HL-60 (cell line): ENCODE data around the gene CALU.

ENCODE experiments used
- DNase-seq, 2 experiments: peaks; one replicate each; pipeline ENCODE4 v3.0.0-alpha.2; 2010 to 2020; ENCODE audit warnings: low read depth in 1 of 2, low spot score in 1 of 2
- H3K27ac ChIP-seq: fragments of 250-450 bp; sonication (Bioruptor Pico); replicated peaks from 2 replicates; pipeline ENCODE4 v1.5.1; 2020; ENCODE audit warnings: mild to moderate bottlenecking, moderate library complexity
- H3K27me3 ChIP-seq: fragments of 250-450 bp; sonication (Bioruptor Pico); 2 replicates; pipeline ENCODE4 v1.5.1; 2021; ENCODE audit warnings: mild to moderate bottlenecking, moderate library complexity; ENCODE audit not compliant: insufficient read depth, poor library complexity, severe bottlenecking
- H3K4me3 ChIP-seq: replicated peaks from 2 replicates; pipeline ENCODE4 v1.5.1; 2011; ENCODE audit warnings: mild to moderate bottlenecking, control low read depth, low read length; ENCODE audit not compliant: insufficient read depth
- GABPA ChIP-seq: IDR thresholded peaks from 2 replicates; pipeline ENCODE4 v1.6.1; 2012; ENCODE audit warnings: low read depth
- POLR2AphosphoS5 ChIP-seq: IDR thresholded peaks from 2 replicates; pipeline ENCODE4 v1.6.1; 2012; ENCODE audit warnings: low read depth
- SPI1 ChIP-seq: IDR thresholded peaks from 2 replicates; pipeline ENCODE4 v1.6.1; 2012; ENCODE audit warnings: low read depth, mild to moderate bottlenecking, borderline replicate concordance
- TF ChIP-seq, protein P1 (sequence below): IDR thresholded peaks from 2 replicates; pipeline ENCODE4 v1.6.1; 2012; ENCODE audit warnings: low read depth; ENCODE audit not compliant: insufficient replicate concordance
- TF ChIP-seq, protein P2 (sequence below): IDR thresholded peaks from one replicate; pipeline ENCODE4 v1.5.1; 2011; ENCODE audit warnings: low read length, control low read depth, inconsistent platforms; ENCODE audit not compliant: insufficient read depth

The CALU gene

DNA sequence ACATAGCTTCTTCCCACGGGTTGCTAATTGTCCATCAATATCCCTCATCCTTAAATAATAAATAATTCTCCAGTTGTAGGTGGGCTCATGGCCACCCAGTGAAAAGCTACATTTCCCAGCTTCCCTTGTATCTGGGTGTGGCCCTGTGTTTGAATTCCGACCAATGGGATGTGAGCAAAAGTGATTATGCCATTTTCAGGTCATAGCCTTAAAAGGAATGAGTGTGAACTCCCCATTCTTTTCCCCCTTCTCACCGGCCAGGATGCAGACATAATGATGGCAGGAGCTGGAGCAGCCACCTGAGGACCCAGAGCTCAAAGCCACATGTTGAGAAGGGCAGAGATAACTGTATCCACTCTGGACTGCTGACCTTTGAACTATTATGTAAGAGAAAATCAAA is 30.3 kb upstream of the CALU start:
- no peak overlapping the region for H3K4me3 ChIP-seq
- no peak for DNase-seq
- H3K27me3 ChIP-seq = no peaks in the 10 kb centered on the region
- TF ChIP-seq SPI1 = no peak
- TF ChIP-seq, protein P1, sequence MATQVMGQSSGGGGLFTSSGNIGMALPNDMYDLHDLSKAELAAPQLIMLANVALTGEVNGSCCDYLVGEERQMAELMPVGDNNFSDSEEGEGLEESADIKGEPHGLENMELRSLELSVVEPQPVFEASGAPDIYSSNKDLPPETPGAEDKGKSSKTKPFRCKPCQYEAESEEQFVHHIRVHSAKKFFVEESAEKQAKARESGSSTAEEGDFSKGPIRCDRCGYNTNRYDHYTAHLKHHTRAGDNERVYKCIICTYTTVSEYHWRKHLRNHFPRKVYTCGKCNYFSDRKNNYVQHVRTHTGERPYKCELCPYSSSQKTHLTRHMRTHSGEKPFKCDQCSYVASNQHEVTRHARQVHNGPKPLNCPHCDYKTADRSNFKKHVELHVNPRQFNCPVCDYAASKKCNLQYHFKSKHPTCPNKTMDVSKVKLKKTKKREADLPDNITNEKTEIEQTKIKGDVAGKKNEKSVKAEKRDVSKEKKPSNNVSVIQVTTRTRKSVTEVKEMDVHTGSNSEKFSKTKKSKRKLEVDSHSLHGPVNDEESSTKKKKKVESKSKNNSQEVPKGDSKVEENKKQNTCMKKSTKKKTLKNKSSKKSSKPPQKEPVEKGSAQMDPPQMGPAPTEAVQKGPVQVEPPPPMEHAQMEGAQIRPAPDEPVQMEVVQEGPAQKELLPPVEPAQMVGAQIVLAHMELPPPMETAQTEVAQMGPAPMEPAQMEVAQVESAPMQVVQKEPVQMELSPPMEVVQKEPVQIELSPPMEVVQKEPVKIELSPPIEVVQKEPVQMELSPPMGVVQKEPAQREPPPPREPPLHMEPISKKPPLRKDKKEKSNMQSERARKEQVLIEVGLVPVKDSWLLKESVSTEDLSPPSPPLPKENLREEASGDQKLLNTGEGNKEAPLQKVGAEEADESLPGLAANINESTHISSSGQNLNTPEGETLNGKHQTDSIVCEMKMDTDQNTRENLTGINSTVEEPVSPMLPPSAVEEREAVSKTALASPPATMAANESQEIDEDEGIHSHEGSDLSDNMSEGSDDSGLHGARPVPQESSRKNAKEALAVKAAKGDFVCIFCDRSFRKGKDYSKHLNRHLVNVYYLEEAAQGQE = no peak
- no peak for TF ChIP-seq GABPA
- no peak for TF ChIP-seq POLR2AphosphoS5
- TF ChIP-seq, protein P2, sequence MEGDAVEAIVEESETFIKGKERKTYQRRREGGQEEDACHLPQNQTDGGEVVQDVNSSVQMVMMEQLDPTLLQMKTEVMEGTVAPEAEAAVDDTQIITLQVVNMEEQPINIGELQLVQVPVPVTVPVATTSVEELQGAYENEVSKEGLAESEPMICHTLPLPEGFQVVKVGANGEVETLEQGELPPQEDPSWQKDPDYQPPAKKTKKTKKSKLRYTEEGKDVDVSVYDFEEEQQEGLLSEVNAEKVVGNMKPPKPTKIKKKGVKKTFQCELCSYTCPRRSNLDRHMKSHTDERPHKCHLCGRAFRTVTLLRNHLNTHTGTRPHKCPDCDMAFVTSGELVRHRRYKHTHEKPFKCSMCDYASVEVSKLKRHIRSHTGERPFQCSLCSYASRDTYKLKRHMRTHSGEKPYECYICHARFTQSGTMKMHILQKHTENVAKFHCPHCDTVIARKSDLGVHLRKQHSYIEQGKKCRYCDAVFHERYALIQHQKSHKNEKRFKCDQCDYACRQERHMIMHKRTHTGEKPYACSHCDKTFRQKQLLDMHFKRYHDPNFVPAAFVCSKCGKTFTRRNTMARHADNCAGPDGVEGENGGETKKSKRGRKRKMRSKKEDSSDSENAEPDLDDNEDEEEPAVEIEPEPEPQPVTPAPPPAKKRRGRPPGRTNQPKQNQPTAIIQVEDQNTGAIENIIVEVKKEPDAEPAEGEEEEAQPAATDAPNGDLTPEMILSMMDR = no peak
- no peak overlapping the region for H3K27ac ChIP-seq

DNA sequence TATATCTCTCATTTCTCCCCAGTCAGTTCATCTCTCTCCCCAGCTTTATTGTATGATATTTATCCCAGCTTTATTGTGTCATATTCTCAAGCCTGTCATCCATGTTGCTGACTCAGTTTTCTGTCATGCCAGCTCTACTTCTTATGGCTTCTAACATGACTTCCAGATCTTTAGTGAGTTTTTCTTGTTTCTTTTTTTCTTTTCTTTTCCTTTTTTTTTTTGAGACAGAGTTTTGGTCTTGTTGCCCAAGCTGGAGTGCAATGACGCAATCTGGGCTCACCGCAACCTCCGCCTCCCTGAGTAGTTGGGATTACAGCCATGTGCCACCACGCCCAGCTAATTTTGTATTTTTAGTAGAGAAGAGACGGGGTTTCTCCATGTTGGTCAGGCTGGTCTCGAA is 28.7 kb upstream of the CALU start:
- Histone ChIP-seq H3K27ac (0 out of 2 replicates have a peak overlapping the region, but pooled peaks have one; percentile 11), H3K4me3 (no peak overlapping the region), H3K27me3 (no peaks in the 10 kb centered on the region)
- DNase-seq = peak; percentile 77 to 88
- no peak for TF ChIP-seq GABPA

DNA sequence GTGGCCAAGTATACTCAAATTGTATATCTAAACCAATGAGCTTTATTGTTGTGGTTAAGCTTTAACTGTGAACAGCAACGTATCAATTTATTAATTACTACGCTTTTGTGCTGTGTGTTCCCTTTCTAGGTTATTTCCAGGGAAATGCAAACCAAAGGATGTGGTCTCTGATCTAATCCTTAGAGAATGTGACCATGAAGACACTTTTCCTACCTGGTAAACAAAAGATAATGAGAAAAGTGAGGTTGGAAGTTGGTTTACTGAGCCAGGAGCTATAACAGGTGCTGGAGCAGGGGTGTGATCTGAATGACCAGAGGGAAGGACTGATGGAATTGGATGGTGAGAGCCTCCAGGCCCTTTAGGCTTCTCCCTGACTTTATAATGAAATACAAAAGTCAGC is 25.4 kb upstream of the CALU start:
- TF ChIP-seq, protein P1 = no peak
- TF ChIP-seq, protein P2 = no peak
- TF ChIP-seq GABPA (no peak), SPI1 (no peak), POLR2AphosphoS5 (no peak)
- DNase-seq = no peak
- Histone ChIP-seq H3K4me3 (no peak overlapping the region), H3K27ac (no peak overlapping the region), H3K27me3 (no peaks in the 10 kb centered on the region)

DNA sequence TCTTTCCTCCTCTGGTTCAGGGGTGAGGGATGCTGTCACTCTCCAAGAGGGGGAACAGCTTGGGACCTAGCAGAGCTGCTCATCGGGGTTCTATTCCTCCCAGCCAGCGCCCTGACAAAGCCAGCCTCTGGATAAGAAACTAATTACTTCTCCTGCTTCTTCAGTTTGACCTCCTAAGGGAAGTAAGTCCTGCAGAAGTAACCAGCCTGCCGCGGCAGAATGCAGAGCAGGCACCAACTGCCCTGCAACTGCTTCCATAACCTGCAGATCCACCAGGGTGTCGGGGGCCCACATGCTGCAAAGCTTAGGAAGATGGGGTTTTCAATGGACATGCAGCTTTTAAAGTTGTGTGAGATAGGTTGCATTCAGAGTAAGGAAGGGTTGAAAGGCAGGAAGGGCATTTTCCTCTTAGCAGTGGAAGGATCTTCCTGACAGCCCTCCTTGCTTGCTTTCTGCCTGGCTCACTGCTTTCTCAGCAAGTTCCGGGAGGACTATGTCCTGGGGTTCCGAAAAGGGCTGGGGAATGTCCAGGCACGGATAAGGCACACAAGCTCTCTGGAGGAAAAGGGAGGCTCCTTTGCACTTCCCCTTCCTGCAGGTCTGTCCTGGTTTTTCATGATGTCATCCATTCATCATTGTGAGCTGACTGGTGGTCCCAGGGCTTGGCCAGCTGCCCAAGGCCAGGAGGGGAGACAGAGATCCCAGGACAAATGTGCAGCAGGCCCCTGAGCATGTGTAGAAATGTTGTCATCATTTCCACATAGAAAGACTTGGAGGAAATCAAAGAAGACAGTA is 24.3 kb upstream of the CALU start:
- H3K27me3 ChIP-seq = no peaks in the 10 kb centered on the region
- TF ChIP-seq SPI1 = peak; percentile 35; the same call in 1 of the 2 replicates
- TF ChIP-seq POLR2AphosphoS5 = no peak
- TF ChIP-seq, protein P2 = no peak
- no peak for TF ChIP-seq GABPA
- H3K4me3 ChIP-seq = no peak overlapping the region
- H3K27ac ChIP-seq = no peak overlapping the region
- DNase-seq = peak in 1 of 2 experiments; percentile 11
